ENCODE data around the gene AFF3.

- TF ChIP-seq CTCF (IDR thresholded peaks at IDR 0.05; ENCODE audit: low read depth, low read length, poor library complexity, severe bottlenecking) = no peak
- TF ChIP-seq EZH2phosphoT487 (IDR thresholded peaks at IDR 0.05; ENCODE audit: borderline replicate concordance, low read length) = no peak
These were observed 292.2 kb downstream of the AFF3 start for GRCh38 chr2:99850084-99850710.
